HEK293T (cell line): ENCODE data around the gene CIT.

Source experiments
- ARNT ChIP-seq: fragments of 450-650 bp; IDR thresholded peaks from 2 replicates; pipeline ENCODE4 v1.6.1; 2017; ENCODE audit warnings: mild to moderate bottlenecking
- FOXM1 ChIP-seq: fragments of 450-650 bp; IDR thresholded peaks from 2 replicates; pipeline ENCODE4 v1.6.1; 2017; ENCODE audit warnings: mild to moderate bottlenecking, borderline replicate concordance

DNA sequence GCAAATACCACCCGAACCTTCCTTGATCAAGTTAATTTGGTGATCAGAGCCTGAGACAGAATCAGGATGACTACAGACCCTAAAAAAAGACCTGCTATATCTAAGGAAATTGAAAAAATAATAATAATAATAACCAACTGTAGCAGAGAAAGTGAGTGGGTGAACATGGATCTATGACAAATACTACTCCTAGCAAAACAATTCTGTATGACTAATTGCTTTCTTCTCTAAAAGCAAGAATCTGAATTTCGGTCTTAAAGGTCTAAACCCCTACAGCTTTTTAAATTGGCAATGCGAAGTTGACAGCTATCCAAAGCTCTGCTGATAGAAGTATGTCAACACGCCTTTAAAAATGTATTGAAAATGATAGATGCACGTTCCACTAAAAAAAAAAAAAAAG, 107.0 kb downstream of the CIT start:
- TF ChIP-seq FOXM1 (no peak), ARNT (no peak)
